Ovary (tissue), 9 donors: ENCODE results near the gene SOX10. TPM values are rescaled to one million over a fixed set of nuclear protein-coding genes. Genes with fewer than 3 reads are reported as not detected.

Source experiments
- DNase-seq, 5 donors: peaks; one replicate each; pipeline ENCODE4 v3.0.0-alpha.2; 2019 to 2020
- H3K27ac ChIP-seq, 2 donors: fragments of 200-600 bp; one replicate each; pipeline versions ENCODE4 v1.5.1 to v1.8.0; 2019 to 2022
- H3K27me3 ChIP-seq: fragments of 200-600 bp; one replicate; pipeline ENCODE4 v1.8.0; 2022
- H3K36me3 ChIP-seq: fragments of 200-600 bp; sonication (generic); one replicate; pipeline ENCODE4 v1.5.1; 2019
- H3K4me1 ChIP-seq: one replicate; pipeline ENCODE4 v1.8.1; 2013; ENCODE audit warnings: mild to moderate bottlenecking, moderate library complexity; ENCODE audit not compliant: insufficient read depth
- H3K4me3 ChIP-seq: fragments of 200-600 bp; sonication (generic); one replicate; pipeline ENCODE4 v1.5.1; 2017
- H3K9me3 ChIP-seq, 2 donors: fragments of 200-600 bp in 1 of 2; sonication (generic) in 1 of 2; one replicate each; pipeline versions ENCODE4 v1.5.1 to v1.8.1; 2013 to 2019; ENCODE audit warnings: mild to moderate bottlenecking in 1 of 2, moderate library complexity in 1 of 2
- EP300 ChIP-seq: sonication (generic); formaldehyde crosslinking; IDR thresholded peaks from one replicate; pipeline ENCODE4 v1.6.1; 2017; ENCODE audit warnings: antibody characterized with exemption
- POLR2A ChIP-seq: fragments of 450-650 bp; IDR thresholded peaks from one replicate; pipeline ENCODE4 v1.6.1; 2017; ENCODE audit warnings: antibody characterized with exemption, mild to moderate bottlenecking, moderate library complexity
- whole genome bisulfite sequencing, 3 donors: extraction: QIAGEN DNeasy Blood & Tissue Kit in 1 of 3; methylation state at CpG; one replicate each; pipeline versions ENCODE4 v1.1.5 to v1.1.7; 2013 to 2017; 5-methylcytosine and 5-hydroxymethylcytosine counted together
- intact Hi-C, 4 donors: fragments of 100-400 bp; cut with DNase I; formaldehyde crosslinking; loops; one replicate each; pipeline versions ENCODE4 v1.11.0 to v1.15.1; 2022 to 2023
- polyA plus RNA-seq, 2 donors: library from polyadenylated mRNA; stranded (reverse); fragments of 200-250 nt in 1 of 2; fragments of 350-450 nt in 1 of 2; fragmentation: Illumina TruSeq in 1 of 2; extraction: RNeasy Lipid Tissue Mini Kit (QIAGEN cat#74804) in 1 of 2; gene quantifications; one replicate each; pipeline ENCODE4 v1.2.3, GENCODE V29; 2013 to 2014
- total RNA-seq, 7 donors: library from RNA; depleted of rRNA in 2 of 7; stranded (reverse); fragments of >200 nt in 2 of 7; fragmentation: NEBNext Ultra II Directional in 3 of 7; extraction: Animal tissue kit (Norgen Biotek cat#: 25700) in 3 of 7; gene quantifications; one replicate each; pipeline versions ENCODE4 v1.1.0 to v1.2.4, GENCODE V29; 2016 to 2023
- TF ChIP-seq, protein P1 (sequence below), 3 donors: fragments of 450-650 bp in 2 of 3; fragments of 200-600 bp in 1 of 3; IDR thresholded peaks; one replicate each; pipeline versions ENCODE4 v1.5.1 to v1.8.0; 2016 to 2022; ENCODE audit warnings: antibody characterized with exemption in 3 of 3, mild to moderate bottlenecking in 1 of 3
- donor health status: DM: no; HTN: no; CAD: no; lungs with moderate emphysema.
- donor health status: DM: no; HTN: no; CAD: no.
- donor health status: Bipolar disorder and iron deficiency.
- donor health status: DM: yes; HTN: yes; CAD: no.
- donor health status: DM: no; HTN: no; CAD: no.
- donor health status: DM: yes; HTN: yes; CAD: no.

The SOX10 gene
- total and polyA plus RNA-seq, 9 donors, result 0.11 to 3.2 (median 1.3) TPM; not detected in 2

DNA sequence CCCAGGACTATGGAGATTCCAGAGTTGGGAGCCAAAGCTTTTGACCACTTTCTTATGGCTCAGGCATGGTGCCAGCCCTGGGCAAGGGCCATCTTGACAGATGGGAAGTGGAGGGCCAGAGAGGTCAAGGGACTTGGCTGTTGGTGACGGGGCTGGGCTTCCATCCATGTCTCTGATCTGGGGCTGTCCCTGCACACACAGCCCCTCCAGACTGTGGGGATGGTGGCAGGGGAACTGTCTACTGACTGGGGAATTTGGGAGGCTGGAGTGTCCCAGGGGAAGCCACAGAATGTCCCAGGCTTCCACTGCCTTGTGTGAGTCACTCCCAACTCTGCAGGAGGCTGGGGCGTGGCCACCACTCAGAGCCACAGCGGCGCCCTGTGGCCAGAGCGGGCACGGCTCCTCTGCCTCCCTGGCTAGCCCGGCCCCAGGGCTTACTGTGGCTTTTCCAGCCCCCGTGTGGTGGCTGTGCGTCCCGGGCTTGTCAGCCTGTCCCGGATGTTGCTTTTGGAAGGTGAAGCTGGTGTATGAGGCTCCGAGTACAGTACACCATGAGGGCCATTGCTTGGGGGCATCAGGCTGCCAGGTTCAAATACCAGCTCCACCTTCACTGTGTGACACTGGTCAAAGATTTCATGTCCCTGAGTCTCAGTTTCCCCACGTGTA, 50.5 kb downstream of the SOX10 start:
- TF ChIP-seq POLR2A, result no peak
- TF ChIP-seq, protein P1, sequence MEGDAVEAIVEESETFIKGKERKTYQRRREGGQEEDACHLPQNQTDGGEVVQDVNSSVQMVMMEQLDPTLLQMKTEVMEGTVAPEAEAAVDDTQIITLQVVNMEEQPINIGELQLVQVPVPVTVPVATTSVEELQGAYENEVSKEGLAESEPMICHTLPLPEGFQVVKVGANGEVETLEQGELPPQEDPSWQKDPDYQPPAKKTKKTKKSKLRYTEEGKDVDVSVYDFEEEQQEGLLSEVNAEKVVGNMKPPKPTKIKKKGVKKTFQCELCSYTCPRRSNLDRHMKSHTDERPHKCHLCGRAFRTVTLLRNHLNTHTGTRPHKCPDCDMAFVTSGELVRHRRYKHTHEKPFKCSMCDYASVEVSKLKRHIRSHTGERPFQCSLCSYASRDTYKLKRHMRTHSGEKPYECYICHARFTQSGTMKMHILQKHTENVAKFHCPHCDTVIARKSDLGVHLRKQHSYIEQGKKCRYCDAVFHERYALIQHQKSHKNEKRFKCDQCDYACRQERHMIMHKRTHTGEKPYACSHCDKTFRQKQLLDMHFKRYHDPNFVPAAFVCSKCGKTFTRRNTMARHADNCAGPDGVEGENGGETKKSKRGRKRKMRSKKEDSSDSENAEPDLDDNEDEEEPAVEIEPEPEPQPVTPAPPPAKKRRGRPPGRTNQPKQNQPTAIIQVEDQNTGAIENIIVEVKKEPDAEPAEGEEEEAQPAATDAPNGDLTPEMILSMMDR (IDR thresholded peaks at IDR 0.05), result peak; percentile 85 to 94 (median 92)
- no peak overlapping the region for H3K4me3 ChIP-seq
- peaks cover 11% of the 10 kb centered on the region for H3K4me1 ChIP-seq
- intact Hi-C loops, result loop anchor here in 2 of 4 donors (5.0 to 10.0 kb wide), 3 partner anchors 37 to 119 kb away; no protein-coding TSS in a partner anchor
- H3K9me3 ChIP-seq, result no peaks in the 10 kb centered on the region
- no peaks in the 10 kb centered on the region for H3K27me3 ChIP-seq
- DNase-seq, result peak; percentile 83 to 92 (median 87)
- H3K27ac ChIP-seq, result peak overlapping the region; percentile 41 to 62
- H3K36me3 ChIP-seq, result no peaks in the 10 kb centered on the region
- WGBS, 3 donors, result 5 to 9% (median 5%) methylated on average over 13 of the region's 13 CpGs

GRCh38 chr22:37932821-37933578, 51.4 kb downstream of the SOX10 start:
- Histone ChIP-seq H3K9me3 (no peaks in the 10 kb centered on the region), H3K4me1 (peaks cover 11% of the 10 kb centered on the region), H3K27me3 (no peaks in the 10 kb centered on the region), H3K27ac (peak overlapping the region; percentile 41 to 62), H3K36me3 (no peaks in the 10 kb centered on the region), H3K4me3 (no peak overlapping the region)
- intact Hi-C loops, result loop anchor here in 2 of 4 donors (5.0 to 10.0 kb wide), 3 partner anchors 36 to 118 kb away; no protein-coding TSS in a partner anchor
- peak; percentile 35 to 66 (median 58) for DNase-seq
- TF ChIP-seq POLR2A (no peak), EP300 (no peak)
- TF ChIP-seq, protein P1 (IDR thresholded peaks at IDR 0.05), result no peak
- WGBS, 3 donors, result 66 to 73% (median 72%) methylated on average over 20 to 21 of the region's 21 CpGs

GRCh38 chr22:37932401-37932800, 52.0 kb downstream of the SOX10 start:
- Histone ChIP-seq H3K4me3 (no peak overlapping the region), H3K4me1 (peaks cover 11% of the 10 kb centered on the region), H3K27me3 (no peaks in the 10 kb centered on the region), H3K36me3 (no peaks in the 10 kb centered on the region), H3K27ac (no peak overlapping the region), H3K9me3 (no peaks in the 10 kb centered on the region)
- no peak for DNase-seq
- TF ChIP-seq POLR2A (no peak), EP300 (no peak)
- TF ChIP-seq, protein P1 (IDR thresholded peaks at IDR 0.05), result no peak
- WGBS, 3 donors, result 83 to 96% (median 88%) methylated on average over 10 of the region's 10 CpGs
- intact Hi-C loops, result loop anchor here in 2 of 4 donors (5.0 to 10.0 kb wide), 3 partner anchors 35 to 118 kb away; no protein-coding TSS in a partner anchor

DNA sequence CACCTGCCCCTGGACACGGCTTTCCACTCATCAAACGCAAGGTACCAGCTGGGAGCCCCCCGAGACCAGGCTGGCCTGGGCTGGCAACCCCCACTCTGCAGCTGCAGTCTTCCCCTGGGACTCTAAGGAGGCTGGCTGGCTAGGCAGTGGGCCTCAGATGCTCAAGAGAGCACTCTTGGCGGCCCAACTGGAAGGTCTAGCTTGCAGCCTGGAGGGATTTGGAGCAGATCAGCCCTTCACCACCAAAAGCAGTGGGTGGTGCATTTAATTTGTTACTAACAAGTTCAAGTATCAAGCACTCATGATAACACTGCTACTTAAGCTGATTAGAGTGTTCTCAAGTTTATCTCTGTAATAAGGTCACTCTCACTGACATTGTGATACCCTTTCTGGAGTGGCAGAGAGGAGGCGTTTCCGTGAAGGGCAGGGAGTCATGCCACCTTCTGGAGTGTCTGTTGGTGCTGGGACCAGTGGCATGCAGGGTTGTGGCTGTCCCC, 52.4 kb downstream of the SOX10 start:
- H3K4me3 ChIP-seq, result no peak overlapping the region
- no peaks in the 10 kb centered on the region for H3K27me3 ChIP-seq
- no peak overlapping the region for H3K27ac ChIP-seq
- intact Hi-C loops, result loop anchor here in 2 of 4 donors (5.0 to 10.0 kb wide), 3 partner anchors 35 to 117 kb away; no protein-coding TSS in a partner anchor
- 82 to 96% (median 92%) methylated on average over 6 of the region's 6 CpGs for WGBS, 3 donors
- peaks cover 11% of the 10 kb centered on the region for H3K4me1 ChIP-seq
- DNase-seq, result no peak
- no peak for TF ChIP-seq EP300
- TF ChIP-seq, protein P1 (IDR thresholded peaks at IDR 0.05), result no peak
- no peak for TF ChIP-seq POLR2A
- no peaks in the 10 kb centered on the region for H3K9me3 ChIP-seq
- H3K36me3 ChIP-seq, result no peaks in the 10 kb centered on the region
